ENCODE results near the gene FGD6. TPM values are rescaled to one million over a fixed set of nuclear protein-coding genes. Genes with fewer than 3 reads are reported as not detected.

Gene FGD6
- total RNA-seq, 1 experiment from 2014 or later: 28.3 TPM

DNA sequence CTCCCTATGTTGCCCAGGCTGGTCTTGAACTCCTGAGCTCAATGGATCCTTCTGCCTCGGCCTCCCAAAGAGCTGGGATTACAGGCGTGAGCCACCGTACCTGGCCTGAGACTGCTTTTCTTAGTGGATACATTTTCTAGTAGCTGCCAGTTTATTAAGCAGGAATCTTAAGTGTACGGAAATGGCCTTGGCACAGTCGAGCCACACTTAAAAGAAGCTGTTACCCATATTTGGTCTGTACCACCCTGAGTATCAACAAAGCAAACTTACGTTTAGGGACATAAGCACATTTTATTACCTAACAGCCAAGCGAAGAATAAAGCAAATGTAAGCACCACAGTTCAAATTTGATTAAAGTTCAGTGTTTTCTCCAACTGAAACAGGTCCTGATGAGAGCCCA lies 93.2 kb downstream of the FGD6 start:
- Histone ChIP-seq H3K9me3 (ENCODE audit: control insufficient read depth, insufficient read depth, low read depth, low read length) (no peaks in the 10 kb centered on the region), H3K4me1 (ENCODE audit: control insufficient read depth, insufficient read depth, low read length) (peaks cover under 1% of the 10 kb centered on the region), H3K27ac (ENCODE audit: low read length) (no peak overlapping the region), H3K36me3 (ENCODE audit: control insufficient read depth, insufficient read depth, low read length) (no peaks in the 10 kb centered on the region), H3K4me3 (ENCODE audit: low read depth in 2 of 2, low read length in 2 of 2) (no peak overlapping the region), H3K27me3 (ENCODE audit: control insufficient read depth, insufficient read depth, low read length) (no peaks in the 10 kb centered on the region)
- no TSS peak for BruUV-seq (replicated peaks)
- POLR2A ChIA-PET: no interaction called here
- DNase-seq (ENCODE audit: low read depth, low spot score) (no peak), ATAC-seq (no peak)
- in situ Hi-C loops (cut with HindIII; ENCODE audit: low pct_unique_long_range_greater_than_20kb, low sequenced_read_pairs) (no loop called here), intact Hi-C loops (cut with micrococcal nuclease; ENCODE audit: unreplicated experiment) (no loop called here)
- CTCF ChIA-PET: no interaction called here
- TF ChIP-seq, protein P1, sequence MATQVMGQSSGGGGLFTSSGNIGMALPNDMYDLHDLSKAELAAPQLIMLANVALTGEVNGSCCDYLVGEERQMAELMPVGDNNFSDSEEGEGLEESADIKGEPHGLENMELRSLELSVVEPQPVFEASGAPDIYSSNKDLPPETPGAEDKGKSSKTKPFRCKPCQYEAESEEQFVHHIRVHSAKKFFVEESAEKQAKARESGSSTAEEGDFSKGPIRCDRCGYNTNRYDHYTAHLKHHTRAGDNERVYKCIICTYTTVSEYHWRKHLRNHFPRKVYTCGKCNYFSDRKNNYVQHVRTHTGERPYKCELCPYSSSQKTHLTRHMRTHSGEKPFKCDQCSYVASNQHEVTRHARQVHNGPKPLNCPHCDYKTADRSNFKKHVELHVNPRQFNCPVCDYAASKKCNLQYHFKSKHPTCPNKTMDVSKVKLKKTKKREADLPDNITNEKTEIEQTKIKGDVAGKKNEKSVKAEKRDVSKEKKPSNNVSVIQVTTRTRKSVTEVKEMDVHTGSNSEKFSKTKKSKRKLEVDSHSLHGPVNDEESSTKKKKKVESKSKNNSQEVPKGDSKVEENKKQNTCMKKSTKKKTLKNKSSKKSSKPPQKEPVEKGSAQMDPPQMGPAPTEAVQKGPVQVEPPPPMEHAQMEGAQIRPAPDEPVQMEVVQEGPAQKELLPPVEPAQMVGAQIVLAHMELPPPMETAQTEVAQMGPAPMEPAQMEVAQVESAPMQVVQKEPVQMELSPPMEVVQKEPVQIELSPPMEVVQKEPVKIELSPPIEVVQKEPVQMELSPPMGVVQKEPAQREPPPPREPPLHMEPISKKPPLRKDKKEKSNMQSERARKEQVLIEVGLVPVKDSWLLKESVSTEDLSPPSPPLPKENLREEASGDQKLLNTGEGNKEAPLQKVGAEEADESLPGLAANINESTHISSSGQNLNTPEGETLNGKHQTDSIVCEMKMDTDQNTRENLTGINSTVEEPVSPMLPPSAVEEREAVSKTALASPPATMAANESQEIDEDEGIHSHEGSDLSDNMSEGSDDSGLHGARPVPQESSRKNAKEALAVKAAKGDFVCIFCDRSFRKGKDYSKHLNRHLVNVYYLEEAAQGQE (IDR thresholded peaks at IDR 0.05; ENCODE audit: insufficient read depth in 1 of 2, low read depth in 2 of 2, low read length in 1 of 2): no peak
- TF ChIP-seq SIN3A (IDR thresholded peaks at IDR 0.05; ENCODE audit: borderline replicate concordance, insufficient read depth, low read depth, low read length): no peak
- TF ChIP-seq TCF7L2 (IDR thresholded peaks at IDR 0.05; ENCODE audit: low read depth, low read length): no peak
- TF ChIP-seq, protein P2, sequence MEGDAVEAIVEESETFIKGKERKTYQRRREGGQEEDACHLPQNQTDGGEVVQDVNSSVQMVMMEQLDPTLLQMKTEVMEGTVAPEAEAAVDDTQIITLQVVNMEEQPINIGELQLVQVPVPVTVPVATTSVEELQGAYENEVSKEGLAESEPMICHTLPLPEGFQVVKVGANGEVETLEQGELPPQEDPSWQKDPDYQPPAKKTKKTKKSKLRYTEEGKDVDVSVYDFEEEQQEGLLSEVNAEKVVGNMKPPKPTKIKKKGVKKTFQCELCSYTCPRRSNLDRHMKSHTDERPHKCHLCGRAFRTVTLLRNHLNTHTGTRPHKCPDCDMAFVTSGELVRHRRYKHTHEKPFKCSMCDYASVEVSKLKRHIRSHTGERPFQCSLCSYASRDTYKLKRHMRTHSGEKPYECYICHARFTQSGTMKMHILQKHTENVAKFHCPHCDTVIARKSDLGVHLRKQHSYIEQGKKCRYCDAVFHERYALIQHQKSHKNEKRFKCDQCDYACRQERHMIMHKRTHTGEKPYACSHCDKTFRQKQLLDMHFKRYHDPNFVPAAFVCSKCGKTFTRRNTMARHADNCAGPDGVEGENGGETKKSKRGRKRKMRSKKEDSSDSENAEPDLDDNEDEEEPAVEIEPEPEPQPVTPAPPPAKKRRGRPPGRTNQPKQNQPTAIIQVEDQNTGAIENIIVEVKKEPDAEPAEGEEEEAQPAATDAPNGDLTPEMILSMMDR (IDR thresholded peaks at IDR 0.05): no peak
- no peak for TF ChIP-seq POLR2AphosphoS5 (IDR thresholded peaks at IDR 0.05; ENCODE audit: low read depth, low read length)

DNA sequence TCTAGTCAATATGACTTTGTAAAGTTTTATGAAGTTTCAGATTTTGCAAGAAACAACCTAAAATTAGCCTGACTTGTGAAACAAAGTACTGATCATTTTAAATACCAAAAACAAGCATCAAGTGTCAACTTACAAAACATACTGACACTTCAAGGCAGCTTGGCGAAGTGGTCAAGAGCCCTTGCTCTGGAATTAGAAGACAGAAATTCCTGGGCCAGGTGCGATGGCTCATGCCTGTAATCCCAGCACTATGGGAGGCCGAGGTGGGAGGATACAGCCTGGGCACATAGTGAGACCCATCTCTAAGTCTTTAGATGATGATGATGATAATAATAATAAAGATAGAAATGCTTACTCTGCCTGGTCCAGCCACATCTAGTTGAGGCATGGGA lies 98.5 kb downstream of the FGD6 start:
- intact Hi-C loops (cut with micrococcal nuclease; ENCODE audit: unreplicated experiment): loop anchor here (2.0 to 10.0 kb wide), 2 partner anchors 98 to 416 kb away; partner anchors contain the start of genes FGD6 and VEZT
- H3K36me3 ChIP-seq (ENCODE audit: control insufficient read depth, insufficient read depth, low read length): no peaks in the 10 kb centered on the region
- 0 out of 2 replicates have a peak, but pooled peaks have one; percentile 28 for ATAC-seq
- no peak for TF ChIP-seq POLR2AphosphoS5 (IDR thresholded peaks at IDR 0.05; ENCODE audit: low read depth, low read length)
- TF ChIP-seq, protein P1 (IDR thresholded peaks at IDR 0.05; ENCODE audit: insufficient read depth in 1 of 2, low read depth in 2 of 2, low read length in 1 of 2): no peak
- TF ChIP-seq SIN3A (IDR thresholded peaks at IDR 0.05; ENCODE audit: borderline replicate concordance, insufficient read depth, low read depth, low read length): no peak
- TF ChIP-seq, protein P2 (IDR thresholded peaks at IDR 0.05): no peak
- TF ChIP-seq TCF7L2 (IDR thresholded peaks at IDR 0.05; ENCODE audit: low read depth, low read length): no peak
- no peaks in the 10 kb centered on the region for H3K9me3 ChIP-seq (ENCODE audit: control insufficient read depth, insufficient read depth, low read depth, low read length)
- POLR2A ChIA-PET: no interaction called here
- BruUV-seq (replicated peaks): no TSS peak
- 0 out of 2 replicates have a peak overlapping the region, but pooled peaks have one; percentile 34 for H3K27ac ChIP-seq (ENCODE audit: low read length)
- CTCF ChIA-PET: no interaction called here
- no peaks in the 10 kb centered on the region for H3K27me3 ChIP-seq (ENCODE audit: control insufficient read depth, insufficient read depth, low read length)
- H3K4me3 ChIP-seq (ENCODE audit: low read depth in 2 of 2, low read length in 2 of 2): no peak overlapping the region
- in situ Hi-C loops (cut with HindIII; ENCODE audit: low pct_unique_long_range_greater_than_20kb, low sequenced_read_pairs): loop anchor here (5.0 kb wide), 1 partner anchor 89 kb away; no protein-coding TSS in a partner anchor
- no peak for DNase-seq (ENCODE audit: low read depth, low spot score)
- peaks cover 20% of the 10 kb centered on the region for H3K4me1 ChIP-seq (ENCODE audit: control insufficient read depth, insufficient read depth, low read length)

All from Panc1 (cell line).